WERI-Rb-1 (cell line): ENCODE data around the gene EPHA8.
A peak's percentile ranks its signal among the peaks of the same experiment; 100 is the strongest.

Experiments used
- DNase-seq: peaks from one replicate; pipeline ENCODE4 v3.0.0-alpha.2; 2020
- H3K27ac ChIP-seq: fragments of 250-450 bp; sonication (Bioruptor Pico); 2 replicates; pipeline ENCODE4 v1.5.1; 2020; ENCODE audit warnings: mild to moderate bottlenecking, moderate library complexity
- H3K27me3 ChIP-seq: fragments of 250-450 bp; sonication (Bioruptor Pico); 2 replicates; pipeline ENCODE4 v1.5.1; 2021; ENCODE audit warnings: mild to moderate bottlenecking, low read depth, moderate library complexity; ENCODE audit not compliant: insufficient read depth, severe bottlenecking
- H3K36me3 ChIP-seq: fragments of 250-450 bp; sonication (Bioruptor Pico); 2 replicates; pipeline ENCODE4 v1.5.1; 2020; ENCODE audit warnings: mild to moderate bottlenecking, moderate library complexity
- H3K4me3 ChIP-seq: 2 replicates; pipeline ENCODE4 v1.5.1; 2011; ENCODE audit warnings: low read depth, mild to moderate bottlenecking, control low read depth, low read length
- H3K9me3 ChIP-seq: fragments of 250-450 bp; sonication (Bioruptor Pico); 2 replicates; pipeline ENCODE4 v1.5.1; 2021; ENCODE audit warnings: mild to moderate bottlenecking, moderate library complexity; ENCODE audit not compliant: severe bottlenecking
- TF ChIP-seq, protein P1 (sequence below): IDR thresholded peaks from 2 replicates; pipeline ENCODE4 v1.5.1; 2011; ENCODE audit warnings: low read depth, mild to moderate bottlenecking, control low read depth, inconsistent platforms, low read length

EPHA8 gene

DNA sequence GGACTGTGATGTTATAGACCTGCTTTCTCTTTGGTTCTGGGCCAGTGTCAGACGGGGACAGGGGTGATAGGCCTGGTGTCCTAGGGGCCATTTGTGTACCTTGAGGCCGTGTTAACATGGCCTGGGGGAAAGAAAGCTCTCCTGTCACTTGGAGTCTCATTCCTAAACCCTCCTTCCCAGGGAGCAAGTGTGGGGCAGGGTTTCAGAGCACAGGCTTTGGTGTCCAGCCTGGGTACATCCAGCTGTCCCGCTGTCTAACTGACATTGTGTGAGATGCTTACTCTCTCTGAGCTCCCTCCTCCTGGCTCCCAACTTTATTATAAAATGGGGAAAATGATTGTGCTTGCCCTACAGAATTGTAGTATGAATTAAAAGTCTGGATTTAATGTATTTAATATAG lies 32.6 kb upstream of the EPHA8 start:
- TF ChIP-seq, protein P1, sequence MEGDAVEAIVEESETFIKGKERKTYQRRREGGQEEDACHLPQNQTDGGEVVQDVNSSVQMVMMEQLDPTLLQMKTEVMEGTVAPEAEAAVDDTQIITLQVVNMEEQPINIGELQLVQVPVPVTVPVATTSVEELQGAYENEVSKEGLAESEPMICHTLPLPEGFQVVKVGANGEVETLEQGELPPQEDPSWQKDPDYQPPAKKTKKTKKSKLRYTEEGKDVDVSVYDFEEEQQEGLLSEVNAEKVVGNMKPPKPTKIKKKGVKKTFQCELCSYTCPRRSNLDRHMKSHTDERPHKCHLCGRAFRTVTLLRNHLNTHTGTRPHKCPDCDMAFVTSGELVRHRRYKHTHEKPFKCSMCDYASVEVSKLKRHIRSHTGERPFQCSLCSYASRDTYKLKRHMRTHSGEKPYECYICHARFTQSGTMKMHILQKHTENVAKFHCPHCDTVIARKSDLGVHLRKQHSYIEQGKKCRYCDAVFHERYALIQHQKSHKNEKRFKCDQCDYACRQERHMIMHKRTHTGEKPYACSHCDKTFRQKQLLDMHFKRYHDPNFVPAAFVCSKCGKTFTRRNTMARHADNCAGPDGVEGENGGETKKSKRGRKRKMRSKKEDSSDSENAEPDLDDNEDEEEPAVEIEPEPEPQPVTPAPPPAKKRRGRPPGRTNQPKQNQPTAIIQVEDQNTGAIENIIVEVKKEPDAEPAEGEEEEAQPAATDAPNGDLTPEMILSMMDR = no peak
- H3K27ac ChIP-seq = no peak overlapping the region
- no peaks in the 10 kb centered on the region for H3K27me3 ChIP-seq
- H3K9me3 ChIP-seq = no peaks in the 10 kb centered on the region
- no peak overlapping the region for H3K4me3 ChIP-seq
- no peak for DNase-seq
- peaks cover 24% of the 10 kb centered on the region for H3K36me3 ChIP-seq

DNA sequence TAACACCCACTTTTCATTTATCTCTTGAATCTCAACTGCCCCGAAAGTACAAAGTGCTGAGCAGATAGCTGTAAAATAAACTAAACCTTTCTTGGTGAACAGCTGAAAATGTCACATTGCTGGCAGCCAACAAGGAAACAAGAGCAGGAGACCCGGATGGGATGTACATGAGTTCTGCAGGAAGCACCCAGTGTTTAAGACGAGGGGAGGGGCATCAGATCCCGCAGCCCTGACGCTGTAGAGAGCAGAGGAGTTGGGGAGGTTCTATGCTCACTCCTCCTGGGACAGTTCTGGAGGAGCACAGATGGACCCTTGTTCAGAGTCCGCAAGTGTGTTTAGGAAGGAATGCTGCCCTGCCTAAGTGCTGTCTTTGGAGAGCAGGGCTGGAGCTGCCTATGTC lies 32.0 kb upstream of the EPHA8 start:
- Histone ChIP-seq H3K27ac (no peak overlapping the region; the same call in 1 of the 2 replicates), H3K36me3 (peaks cover 18% of the 10 kb centered on the region), H3K27me3 (no peaks in the 10 kb centered on the region), H3K9me3 (no peaks in the 10 kb centered on the region), H3K4me3 (no peak overlapping the region)
- TF ChIP-seq, protein P1 = no peak
- DNase-seq = no peak

DNA sequence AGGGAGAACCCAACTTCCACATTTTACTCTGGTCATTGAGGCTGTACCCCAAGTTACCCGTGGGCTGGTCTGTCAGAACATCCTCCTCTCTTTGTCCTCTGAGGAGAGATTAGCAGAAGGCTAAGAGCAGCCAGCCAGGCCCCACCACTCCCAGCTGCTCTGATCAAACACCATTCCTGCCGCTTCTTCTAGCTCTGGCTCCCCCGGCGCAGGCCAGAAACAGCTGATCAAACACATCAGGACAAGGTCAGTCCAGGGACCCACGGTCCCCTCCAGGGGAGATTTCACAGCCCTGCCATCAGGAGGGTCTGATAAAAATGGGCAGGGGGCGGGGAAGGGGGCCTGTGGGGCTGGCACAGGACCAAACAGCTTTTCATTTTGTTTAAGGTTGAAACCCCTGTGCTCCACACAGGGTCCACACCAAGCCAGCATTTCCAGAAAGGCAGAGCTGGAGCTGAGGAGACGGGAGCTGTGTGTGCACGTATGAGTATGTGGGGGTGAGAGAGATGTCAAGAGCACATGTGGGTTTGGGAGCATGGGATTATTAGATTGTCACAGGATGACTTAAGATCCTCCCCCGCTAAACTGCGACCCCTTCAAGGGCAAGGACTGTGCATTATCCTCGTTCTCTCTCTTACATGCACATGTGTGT lies 29.9 kb upstream of the EPHA8 start:
- no peak overlapping the region for H3K4me3 ChIP-seq
- H3K27me3 ChIP-seq = no peaks in the 10 kb centered on the region
- peaks cover 4% of the 10 kb centered on the region; the same call in 1 of the 2 replicates for H3K36me3 ChIP-seq
- H3K9me3 ChIP-seq = no peaks in the 10 kb centered on the region
- H3K27ac ChIP-seq = peak overlapping the region; percentile 32; the same call in 1 of the 2 replicates
- TF ChIP-seq, protein P1 = no peak
- DNase-seq = peak; percentile 55

DNA sequence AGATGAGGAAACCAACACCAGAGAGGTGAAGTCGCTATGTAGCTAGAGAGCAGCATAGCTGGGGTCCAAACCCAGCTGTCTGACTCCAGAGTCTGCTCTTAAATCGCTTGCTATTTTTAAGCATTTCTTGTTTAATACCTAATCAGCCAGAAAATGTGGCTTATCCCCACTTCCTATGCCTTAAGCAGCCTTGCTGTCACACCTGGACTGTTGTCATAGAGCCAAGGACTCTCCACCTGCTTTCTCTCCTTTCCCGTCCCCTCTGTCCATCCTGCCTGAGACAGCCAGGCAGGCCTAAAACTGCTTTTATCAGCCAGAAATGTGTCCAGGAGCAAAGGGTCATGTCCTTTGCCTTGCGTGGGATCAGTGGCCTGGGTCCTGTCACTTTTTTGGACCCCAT lies 28.3 kb upstream of the EPHA8 start:
- no peak overlapping the region for H3K27ac ChIP-seq
- no peak overlapping the region for H3K4me3 ChIP-seq
- no peak for DNase-seq
- no peaks in the 10 kb centered on the region for H3K27me3 ChIP-seq
- H3K36me3 ChIP-seq = peaks cover under 1% of the 10 kb centered on the region; the same call in 1 of the 2 replicates
- no peaks in the 10 kb centered on the region for H3K9me3 ChIP-seq
- TF ChIP-seq, protein P1 = no peak

DNA sequence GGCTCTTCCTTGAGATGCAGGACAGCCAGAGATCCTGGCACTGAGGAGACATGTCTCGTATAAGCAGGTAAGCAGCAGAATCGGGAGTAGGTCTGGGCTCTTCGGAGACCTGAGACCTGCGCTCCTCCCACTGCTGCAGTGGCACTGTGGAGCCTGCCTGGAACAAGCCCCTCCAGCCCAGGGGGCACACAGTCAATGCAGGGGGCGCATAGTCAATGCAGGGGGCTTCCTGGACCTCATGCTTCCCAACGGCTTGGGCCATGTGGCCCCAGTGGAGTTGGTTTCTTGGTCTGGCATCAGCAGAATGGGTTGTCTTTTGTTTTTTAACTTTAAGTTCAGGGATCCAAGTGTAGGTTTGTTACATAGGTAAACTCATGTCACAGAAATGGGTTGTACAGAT lies 27.9 kb upstream of the EPHA8 start:
- H3K4me3 ChIP-seq = no peak overlapping the region
- no peaks in the 10 kb centered on the region for H3K36me3 ChIP-seq
- H3K27me3 ChIP-seq = no peaks in the 10 kb centered on the region
- no peak overlapping the region for H3K27ac ChIP-seq
- TF ChIP-seq, protein P1 = no peak
- no peaks in the 10 kb centered on the region for H3K9me3 ChIP-seq
- no peak for DNase-seq

DNA sequence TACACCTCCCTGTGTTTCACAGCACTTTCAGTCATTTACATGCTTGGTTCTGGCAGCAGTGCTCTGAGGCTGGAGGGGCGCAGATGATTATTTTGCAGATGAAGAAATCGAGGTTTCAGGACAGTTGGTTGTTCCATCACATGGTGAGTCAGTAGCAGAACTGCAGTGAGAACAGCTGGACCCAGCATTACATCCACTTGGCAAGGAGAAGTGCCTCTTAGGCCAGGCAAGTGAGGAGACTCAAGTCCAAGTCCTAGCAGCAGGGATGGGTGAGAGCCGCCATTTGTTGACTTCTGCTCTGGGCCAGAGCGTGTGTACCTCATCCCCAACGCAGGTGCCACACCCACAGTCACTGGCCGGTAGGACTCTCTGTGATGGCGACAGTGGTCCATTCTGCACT lies 26.8 kb upstream of the EPHA8 start:
- no peaks in the 10 kb centered on the region for H3K36me3 ChIP-seq
- DNase-seq = no peak
- TF ChIP-seq, protein P1 = no peak
- H3K9me3 ChIP-seq = no peaks in the 10 kb centered on the region
- H3K4me3 ChIP-seq = no peak overlapping the region
- H3K27ac ChIP-seq = no peak overlapping the region
- H3K27me3 ChIP-seq = no peaks in the 10 kb centered on the region
